Gastroesophageal sphincter (tissue), 3 donors: Measurements from ENCODE around the gene ZMIZ2.

ENCODE experiments used
- CTCF ChIP-seq, 4 experiments: fragments of 200-600 bp in 2 of 4; fragments of 450-650 bp in 2 of 4; sonication (generic) in 1 of 4; IDR thresholded peaks; one replicate each; pipeline ENCODE4 v1.5.1; 2017 to 2019; ENCODE audit warnings: antibody characterized with exemption in 4 of 4, mild to moderate bottlenecking in 2 of 4, moderate library complexity in 2 of 4
- POLR2AphosphoS5 ChIP-seq: sonication (generic); formaldehyde crosslinking; IDR thresholded peaks from one replicate; pipeline ENCODE4 v1.6.1; 2017; ENCODE audit warnings: antibody characterized with exemption

GRCh38 chr7:44783407-44783806 lies 34.8 kb downstream of the ZMIZ2 start:
- TF ChIP-seq CTCF (IDR thresholded peaks at IDR 0.05) (no peak), POLR2AphosphoS5 (no peak)
